ENCODE results near the gene GAS6.
A peak's percentile ranks its signal among the peaks of the same experiment; 100 is the strongest.

Gene GAS6

DNA sequence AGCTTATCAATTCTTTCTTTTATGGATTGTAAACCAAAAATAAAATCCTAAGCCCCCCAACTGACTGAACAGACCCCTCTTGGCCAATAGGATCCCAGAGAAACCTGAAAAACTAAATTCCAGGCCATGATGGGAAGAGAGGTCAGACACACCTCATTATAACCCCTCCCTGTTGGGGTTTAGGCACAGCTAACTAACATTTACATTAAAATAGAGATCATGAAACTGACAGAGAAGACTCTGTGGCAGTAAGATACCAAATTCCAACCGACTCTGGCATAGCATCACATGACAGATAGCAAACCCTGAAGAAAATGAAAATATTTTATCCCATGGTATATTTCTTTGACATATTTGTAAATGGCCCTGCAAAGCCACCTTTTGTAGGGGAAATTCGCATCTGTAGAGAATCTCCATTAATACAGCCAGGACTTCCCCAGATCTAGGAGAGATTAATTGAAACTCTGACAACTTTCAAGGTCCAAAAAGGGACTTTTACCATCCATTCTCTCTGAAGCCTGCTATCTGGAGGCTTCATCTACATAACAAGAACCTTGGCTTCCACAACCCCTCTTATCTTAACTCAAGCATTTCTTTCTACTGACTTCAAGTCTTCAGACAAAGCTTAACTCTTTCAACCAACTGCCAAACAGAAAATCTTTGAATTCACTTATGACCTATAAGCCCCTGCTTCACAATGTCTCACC, 27.1 kb upstream of the GAS6 start:
- TF ChIP-seq, protein P1, sequence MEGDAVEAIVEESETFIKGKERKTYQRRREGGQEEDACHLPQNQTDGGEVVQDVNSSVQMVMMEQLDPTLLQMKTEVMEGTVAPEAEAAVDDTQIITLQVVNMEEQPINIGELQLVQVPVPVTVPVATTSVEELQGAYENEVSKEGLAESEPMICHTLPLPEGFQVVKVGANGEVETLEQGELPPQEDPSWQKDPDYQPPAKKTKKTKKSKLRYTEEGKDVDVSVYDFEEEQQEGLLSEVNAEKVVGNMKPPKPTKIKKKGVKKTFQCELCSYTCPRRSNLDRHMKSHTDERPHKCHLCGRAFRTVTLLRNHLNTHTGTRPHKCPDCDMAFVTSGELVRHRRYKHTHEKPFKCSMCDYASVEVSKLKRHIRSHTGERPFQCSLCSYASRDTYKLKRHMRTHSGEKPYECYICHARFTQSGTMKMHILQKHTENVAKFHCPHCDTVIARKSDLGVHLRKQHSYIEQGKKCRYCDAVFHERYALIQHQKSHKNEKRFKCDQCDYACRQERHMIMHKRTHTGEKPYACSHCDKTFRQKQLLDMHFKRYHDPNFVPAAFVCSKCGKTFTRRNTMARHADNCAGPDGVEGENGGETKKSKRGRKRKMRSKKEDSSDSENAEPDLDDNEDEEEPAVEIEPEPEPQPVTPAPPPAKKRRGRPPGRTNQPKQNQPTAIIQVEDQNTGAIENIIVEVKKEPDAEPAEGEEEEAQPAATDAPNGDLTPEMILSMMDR (IDR thresholded peaks at IDR 0.05; ENCODE audit: unreplicated experiment in 3 of 3) = no peak
- Mint-ChIP-seq H3K27me3 (ENCODE audit: low read depth) (peaks cover 12% of the 10 kb centered on the region), H3K36me3 (ENCODE audit: low read depth) (no peaks in the 10 kb centered on the region), H3K9me3 (peaks cover 24% of the 10 kb centered on the region), H3K4me1 (peaks cover 13% of the 10 kb centered on the region), H3K4me3 (no peak overlapping the region), H3K27ac (no peak overlapping the region)

DNA sequence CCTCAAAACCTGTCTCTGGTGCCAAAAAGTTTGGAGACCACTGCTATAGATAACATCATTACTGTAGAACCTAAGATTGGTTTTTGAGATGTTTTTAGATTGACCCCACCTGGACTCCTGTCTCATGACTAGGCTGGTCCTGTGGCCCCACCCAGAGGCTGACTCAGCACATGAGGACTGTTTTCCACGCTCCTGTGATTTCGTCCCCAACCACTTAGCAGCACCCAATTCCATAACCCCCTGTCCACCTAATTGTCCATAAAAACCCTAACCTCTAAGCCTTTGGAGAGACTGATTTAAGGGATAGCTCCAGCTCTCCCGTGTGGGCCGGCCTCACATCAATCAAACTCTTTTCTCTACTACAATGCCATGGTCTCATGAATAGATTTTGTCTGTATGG, 25.6 kb upstream of the GAS6 start:
- TF ChIP-seq, protein P1 (IDR thresholded peaks at IDR 0.05; ENCODE audit: unreplicated experiment in 3 of 3) = no peak
- Mint-ChIP-seq H3K27ac (no peak overlapping the region), H3K4me1 (peaks cover 13% of the 10 kb centered on the region), H3K9me3 (peaks cover 19% of the 10 kb centered on the region), H3K4me3 (no peak overlapping the region), H3K36me3 (ENCODE audit: low read depth) (no peaks in the 10 kb centered on the region), H3K27me3 (ENCODE audit: low read depth) (peaks cover 13% of the 10 kb centered on the region)

DNA sequence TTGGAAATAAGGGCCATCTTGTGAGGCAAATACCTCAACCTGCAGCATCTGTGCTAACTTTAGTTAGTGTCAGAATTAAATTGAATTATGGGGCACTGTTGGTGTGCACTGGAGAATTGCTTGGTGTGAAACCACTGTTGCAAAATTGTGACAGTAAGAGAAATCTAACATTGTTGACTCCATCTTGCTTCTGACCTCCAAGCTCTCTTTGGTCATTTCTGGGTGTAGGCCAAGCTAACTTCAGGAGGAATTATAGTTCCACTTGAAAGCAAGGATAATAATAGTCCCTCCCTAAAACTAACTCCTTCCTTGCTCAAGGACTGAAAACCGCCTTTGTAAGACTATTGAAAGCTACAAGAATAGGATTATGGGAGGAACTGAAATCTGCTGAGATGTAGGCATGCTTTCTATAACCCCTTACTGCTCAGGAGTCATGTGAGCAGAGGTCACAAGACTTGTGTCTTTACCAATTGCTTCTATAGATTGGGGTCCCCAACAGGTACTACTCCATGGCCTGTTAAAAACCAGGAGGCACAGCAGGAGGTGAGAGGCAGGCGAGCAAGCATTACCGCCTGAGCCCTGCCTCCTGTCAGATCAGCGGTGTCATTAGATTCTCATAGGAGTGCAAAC, 24.9 kb upstream of the GAS6 start:
- H3K36me3 Mint-ChIP-seq (ENCODE audit: low read depth) = no peaks in the 10 kb centered on the region
- peaks cover 15% of the 10 kb centered on the region for H3K9me3 Mint-ChIP-seq
- TF ChIP-seq, protein P1 (IDR thresholded peaks at IDR 0.05; ENCODE audit: unreplicated experiment in 3 of 3) = no peak
- H3K27ac Mint-ChIP-seq = peak overlapping the region in 1 of 3 experiments; percentile 50
- H3K4me3 Mint-ChIP-seq = no peak overlapping the region
- peaks cover 13% of the 10 kb centered on the region for H3K27me3 Mint-ChIP-seq (ENCODE audit: low read depth)
- peaks cover 13% of the 10 kb centered on the region for H3K4me1 Mint-ChIP-seq

DNA sequence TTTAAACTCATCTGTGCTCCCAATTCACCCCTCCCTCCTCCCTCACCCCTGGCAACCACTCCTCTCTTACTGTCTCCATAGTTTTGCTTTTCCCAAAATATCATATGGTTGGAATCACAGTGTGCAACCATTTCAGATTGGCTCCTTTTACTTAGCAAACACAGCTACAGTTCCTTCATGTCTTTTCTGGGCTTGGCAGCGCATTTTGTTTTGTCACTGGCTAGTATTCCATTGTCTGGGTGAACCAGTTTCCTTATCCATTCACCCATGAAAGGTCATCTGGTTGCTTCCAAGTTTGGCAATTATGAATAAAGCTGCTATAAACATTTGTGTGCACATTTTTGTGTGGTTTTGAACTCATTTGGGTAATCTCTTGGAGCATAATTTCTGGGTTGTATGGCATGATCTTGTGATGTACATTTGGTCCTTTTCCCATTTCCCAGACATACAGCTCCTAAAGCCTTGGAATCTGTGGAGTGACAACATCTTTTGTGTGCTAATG, 23.9 kb upstream of the GAS6 start:
- Mint-ChIP-seq H3K27ac (no peak overlapping the region), H3K27me3 (ENCODE audit: low read depth) (peaks cover 13% of the 10 kb centered on the region), H3K4me1 (peaks cover 16% of the 10 kb centered on the region), H3K36me3 (ENCODE audit: low read depth) (no peaks in the 10 kb centered on the region), H3K4me3 (no peak overlapping the region), H3K9me3 (peaks cover 6% of the 10 kb centered on the region)
- TF ChIP-seq, protein P1 (IDR thresholded peaks at IDR 0.05; ENCODE audit: unreplicated experiment in 3 of 3) = no peak

DNA sequence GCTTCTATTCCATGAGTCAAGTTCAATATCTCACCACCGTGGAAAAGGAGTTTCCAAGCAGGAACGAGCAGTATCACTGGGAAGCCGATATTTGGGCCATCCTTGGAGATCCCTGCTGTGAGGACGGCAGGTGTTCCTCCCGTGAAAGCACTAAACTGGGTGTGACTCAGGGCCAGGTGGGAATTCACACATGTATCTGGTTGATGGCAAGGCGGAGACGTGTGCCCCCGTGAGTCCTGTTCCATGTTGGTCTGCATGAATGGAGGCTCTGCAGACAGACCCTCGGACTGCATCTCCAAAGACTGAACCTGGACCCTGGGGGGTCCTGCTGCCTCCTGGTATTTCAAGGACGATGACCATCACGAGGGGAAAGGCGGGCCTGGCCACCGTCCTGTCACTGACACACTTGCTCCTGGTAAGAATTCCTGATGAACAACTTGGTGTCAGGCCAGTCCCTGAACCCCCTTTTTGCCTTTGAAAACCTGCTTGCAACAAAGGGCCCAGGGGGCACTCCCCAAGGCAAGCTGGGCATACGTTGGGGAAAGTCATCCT, 22.8 kb upstream of the GAS6 start:
- Mint-ChIP-seq H3K36me3 (ENCODE audit: low read depth) (no peaks in the 10 kb centered on the region), H3K4me1 (peaks cover 20% of the 10 kb centered on the region), H3K9me3 (peaks cover under 1% of the 10 kb centered on the region), H3K4me3 (no peak overlapping the region), H3K27me3 (ENCODE audit: low read depth) (peaks cover 10% of the 10 kb centered on the region), H3K27ac (no peak overlapping the region)
- TF ChIP-seq, protein P1 (IDR thresholded peaks at IDR 0.05; ENCODE audit: unreplicated experiment in 3 of 3) = no peak

Data from nephron (organoid).